ENCODE measurements around the gene MPZL2. TPM values are rescaled to one million over a fixed set of nuclear protein-coding genes. Genes with fewer than 3 reads are reported as not detected.

Gene MPZL2
- total and polyA plus RNA-seq, 2 of the 8 experiments (the other 6 are each of a cell fraction or from before 2014, with no cell fraction given) = 2.4 to 3.2 TPM

DNA sequence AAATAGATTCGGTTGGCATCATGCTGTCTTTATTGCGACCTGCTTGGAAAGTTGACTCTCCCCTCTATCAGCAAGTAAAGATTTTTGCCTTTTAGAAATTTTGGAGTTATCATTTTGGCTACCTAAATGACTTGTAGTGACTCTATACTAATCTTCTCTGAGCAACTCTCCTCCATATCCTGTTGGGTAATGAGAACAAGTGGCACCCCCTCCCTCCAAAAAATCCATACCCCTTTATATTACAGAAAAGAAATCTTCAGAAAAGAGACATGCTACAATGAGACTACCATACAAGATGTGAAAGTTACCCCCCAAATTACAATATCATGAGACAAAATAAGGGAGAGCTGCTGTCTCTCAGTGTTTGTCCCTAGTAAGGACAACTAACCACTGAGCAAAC, 40.5 kb downstream of the MPZL2 start:
- H3K4me1 ChIP-seq (replicated peaks in 1 of 4; ENCODE audit: control insufficient read depth in 3 of 4, insufficient read depth in 4 of 4, low read length in 3 of 4) = peaks cover 0 to 3% (median 0%) of the 10 kb centered on the region in 4 experiments; a peak in 1 of 7 replicates
- no peaks in the 10 kb centered on the region for H3K9me3 ChIP-seq (ENCODE audit: insufficient read depth in 2 of 2, low read depth in 1 of 2, low read length in 1 of 2)
- no peak overlapping the region for H4K5ac ChIP-seq (ENCODE audit: insufficient read length, low read depth, low read length)
- H4K20me1 ChIP-seq (replicated peaks in 1 of 2; ENCODE audit: control insufficient read depth in 1 of 2, insufficient read depth in 2 of 2, low read length in 2 of 2) = no peaks in the 10 kb centered on the region
- no peak overlapping the region for H3K9ac ChIP-seq (replicated peaks in 1 of 4; ENCODE audit: extremely low read depth in 1 of 4, low read depth in 3 of 4, low read length in 3 of 4)
- no peak overlapping the region for H3K56ac ChIP-seq (replicated peaks; ENCODE audit: insufficient read length, low read depth, low read length)
- H3K79me2 ChIP-seq (ENCODE audit: control insufficient read depth in 1 of 2, insufficient read depth in 2 of 2, low read length in 2 of 2) = no peaks in the 10 kb centered on the region
- H3K36me3 ChIP-seq (ENCODE audit: control insufficient read depth in 2 of 4, insufficient read depth in 4 of 4, low read length in 3 of 4) = no peaks in the 10 kb centered on the region
- no peak overlapping the region for H2BK15ac ChIP-seq (ENCODE audit: low read length)
- no peak overlapping the region for H2BK120ac ChIP-seq (replicated peaks; ENCODE audit: low read depth, low read length)
- no peak overlapping the region for H3K4me3 ChIP-seq (ENCODE audit: extremely low read depth in 1 of 4, insufficient read depth in 2 of 4, low read depth in 3 of 4, low read length in 4 of 4)
- H3K14ac ChIP-seq (ENCODE audit: insufficient read length) = no peak overlapping the region
- H4K91ac ChIP-seq (replicated peaks; ENCODE audit: insufficient read length, low read length) = no peak overlapping the region
- no peaks in the 10 kb centered on the region for H3K23me2 ChIP-seq (ENCODE audit: low read depth, low read length)
- FAIRE-seq (no peak), DNase-seq (ENCODE audit: low read depth in 1 of 2, low spot score in 2 of 2) (no peak)
- 97% methylated on average over 2 of the region's 2 CpGs; no CpG with 5 or more reads in 1 of the 2 experiments for WGBS, 2 experiments (ENCODE audit: extremely low coverage in 1 of 2, insufficient coverage in 1 of 2, insufficient read length in 1 of 2, insufficient replicate concordance in 2 of 2, low coverage in 1 of 2, low lambda C conversion rate in 2 of 2, missing lambda C conversion rate in 1 of 2)
- TF ChIP-seq KDM1A (IDR thresholded peaks at IDR 0.05; ENCODE audit: borderline replicate concordance, low read length) (no peak), SRF (IDR thresholded peaks at IDR 0.05; ENCODE audit: low read depth, low read length) (no peak), RNF2 (IDR thresholded peaks at IDR 0.05; ENCODE audit: borderline replicate concordance, low read depth, low read length, missing control alignments, poor library complexity, severe bottlenecking) (no peak), SUZ12 (IDR thresholded peaks at IDR 0.05; ENCODE audit: low read length) (no peak), KDM5A (IDR thresholded peaks at IDR 0.05; ENCODE audit: low read length) (no peak), NANOG (IDR thresholded peaks at IDR 0.05; ENCODE audit: insufficient read depth, low read depth, low read length, poor library complexity, severe bottlenecking) (no peak), ZNF274 (IDR thresholded peaks at IDR 0.05; ENCODE audit: borderline replicate concordance, extremely low read depth, low read length) (no peak), CBX5 (IDR thresholded peaks at IDR 0.05; ENCODE audit: low read depth, low read length) (no peak), PHF8 (conservative IDR thresholded peaks at IDR 0.05; ENCODE audit: low read depth, low read length) (no peak)
- H3K27me3 ChIP-seq (replicated peaks in 1 of 4; ENCODE audit: control insufficient read depth in 3 of 4, extremely low read depth in 1 of 4, insufficient read depth in 3 of 4, low read length in 3 of 4) = no peaks in the 10 kb centered on the region
- no peak overlapping the region for H3K23ac ChIP-seq (ENCODE audit: insufficient read length)
- no peak overlapping the region for H2BK12ac ChIP-seq (ENCODE audit: low read depth, low read length)
- no peak overlapping the region for H2AFZ ChIP-seq (ENCODE audit: low read length)
- H3K79me1 ChIP-seq (ENCODE audit: low read depth, low read length) = no peaks in the 10 kb centered on the region
- no peak overlapping the region for H2BK5ac ChIP-seq (ENCODE audit: low read depth, low read length)
- H4K8ac ChIP-seq (ENCODE audit: extremely low read depth, insufficient read depth, low read length) = no peak overlapping the region
- H3K4ac ChIP-seq (replicated peaks; ENCODE audit: insufficient read length, low read depth, low read length) = no peak overlapping the region
- H3K18ac ChIP-seq (ENCODE audit: extremely low read depth, low read length) = no peak overlapping the region
- CTCF ChIA-PET (ENCODE audit: partially characterized antibody) = interaction anchor here (1.2 kb wide), 1 partner anchor 72 kb away, joined by 4 read pairs; no protein-coding TSS in a partner anchor
- H2BK20ac ChIP-seq (ENCODE audit: low read length) = no peak overlapping the region
- POLR2A ChIA-PET (ENCODE audit: partially characterized antibody) = interaction anchor here (1.1 kb wide), 1 partner anchor 12 kb away, joined by 3 read pairs; no protein-coding TSS in a partner anchor
- no peak overlapping the region for H3K27ac ChIP-seq (ENCODE audit: low read depth, low read length)
- no peak overlapping the region for H3K4me2 ChIP-seq (ENCODE audit: insufficient read depth in 1 of 2, low read depth in 2 of 2, low read length in 2 of 2)
- no peak overlapping the region for H2AK5ac ChIP-seq (ENCODE audit: low read depth, low read length)

All from H1 (cell line).